Measurements from ENCODE around the gene GRM4. TPM values are rescaled to one million over a fixed set of nuclear protein-coding genes. Genes with fewer than 3 reads are reported as not detected.

Gene GRM4
- total RNA-seq, 4 donors from 2014 or later, result not detected

DNA sequence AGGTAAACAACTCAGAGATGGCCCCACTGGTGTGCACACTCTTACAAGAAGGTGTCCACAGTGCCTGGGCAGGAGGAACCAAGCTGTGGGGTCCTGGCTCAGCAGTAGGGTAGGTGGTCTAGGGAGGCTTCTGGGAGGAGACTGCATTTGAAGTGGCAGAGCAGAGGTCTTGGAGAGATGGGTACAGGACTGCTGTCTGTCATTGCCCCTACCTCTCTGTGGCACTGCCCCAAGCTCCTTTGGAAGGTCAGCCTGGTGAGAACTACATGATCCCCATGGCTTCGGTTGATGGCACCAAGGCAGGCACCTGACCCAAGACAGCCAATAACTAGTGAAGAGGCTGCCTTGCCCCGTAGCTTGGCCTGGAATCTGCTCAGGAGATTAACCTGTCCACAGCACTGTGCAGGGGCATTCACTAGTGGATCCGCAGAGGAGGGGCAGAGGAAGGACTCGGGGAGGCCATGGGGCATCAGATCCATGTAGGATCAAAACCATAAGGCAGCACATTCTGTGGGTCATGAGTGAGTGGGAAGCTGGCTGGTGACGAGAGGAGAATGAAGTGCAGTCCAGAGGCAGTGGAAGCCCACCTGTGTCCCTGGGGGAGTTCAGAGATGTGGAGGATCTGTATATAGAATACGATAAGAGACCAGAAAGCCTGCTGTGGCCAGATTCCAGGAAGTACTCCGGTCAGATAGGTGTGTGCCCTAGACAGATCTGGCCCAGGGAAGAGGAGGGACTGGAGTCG, 162.0 kb downstream of the GRM4 start:
- Histone ChIP-seq H3K27me3 (no peaks in the 10 kb centered on the region), H3K4me1 (no peaks in the 10 kb centered on the region), H3K36me3 (no peaks in the 10 kb centered on the region), H3K4me3 (no peak overlapping the region), H3K9me3 (no peaks in the 10 kb centered on the region), H3K27ac (no peak overlapping the region)
- DNase-seq, result peak in 1 of 3 donors; percentile 25
- TF ChIP-seq POLR2A (IDR thresholded peaks at IDR 0.05), result no peak
- TF ChIP-seq, protein P1, sequence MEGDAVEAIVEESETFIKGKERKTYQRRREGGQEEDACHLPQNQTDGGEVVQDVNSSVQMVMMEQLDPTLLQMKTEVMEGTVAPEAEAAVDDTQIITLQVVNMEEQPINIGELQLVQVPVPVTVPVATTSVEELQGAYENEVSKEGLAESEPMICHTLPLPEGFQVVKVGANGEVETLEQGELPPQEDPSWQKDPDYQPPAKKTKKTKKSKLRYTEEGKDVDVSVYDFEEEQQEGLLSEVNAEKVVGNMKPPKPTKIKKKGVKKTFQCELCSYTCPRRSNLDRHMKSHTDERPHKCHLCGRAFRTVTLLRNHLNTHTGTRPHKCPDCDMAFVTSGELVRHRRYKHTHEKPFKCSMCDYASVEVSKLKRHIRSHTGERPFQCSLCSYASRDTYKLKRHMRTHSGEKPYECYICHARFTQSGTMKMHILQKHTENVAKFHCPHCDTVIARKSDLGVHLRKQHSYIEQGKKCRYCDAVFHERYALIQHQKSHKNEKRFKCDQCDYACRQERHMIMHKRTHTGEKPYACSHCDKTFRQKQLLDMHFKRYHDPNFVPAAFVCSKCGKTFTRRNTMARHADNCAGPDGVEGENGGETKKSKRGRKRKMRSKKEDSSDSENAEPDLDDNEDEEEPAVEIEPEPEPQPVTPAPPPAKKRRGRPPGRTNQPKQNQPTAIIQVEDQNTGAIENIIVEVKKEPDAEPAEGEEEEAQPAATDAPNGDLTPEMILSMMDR (IDR thresholded peaks at IDR 0.05), result no peak

DNA sequence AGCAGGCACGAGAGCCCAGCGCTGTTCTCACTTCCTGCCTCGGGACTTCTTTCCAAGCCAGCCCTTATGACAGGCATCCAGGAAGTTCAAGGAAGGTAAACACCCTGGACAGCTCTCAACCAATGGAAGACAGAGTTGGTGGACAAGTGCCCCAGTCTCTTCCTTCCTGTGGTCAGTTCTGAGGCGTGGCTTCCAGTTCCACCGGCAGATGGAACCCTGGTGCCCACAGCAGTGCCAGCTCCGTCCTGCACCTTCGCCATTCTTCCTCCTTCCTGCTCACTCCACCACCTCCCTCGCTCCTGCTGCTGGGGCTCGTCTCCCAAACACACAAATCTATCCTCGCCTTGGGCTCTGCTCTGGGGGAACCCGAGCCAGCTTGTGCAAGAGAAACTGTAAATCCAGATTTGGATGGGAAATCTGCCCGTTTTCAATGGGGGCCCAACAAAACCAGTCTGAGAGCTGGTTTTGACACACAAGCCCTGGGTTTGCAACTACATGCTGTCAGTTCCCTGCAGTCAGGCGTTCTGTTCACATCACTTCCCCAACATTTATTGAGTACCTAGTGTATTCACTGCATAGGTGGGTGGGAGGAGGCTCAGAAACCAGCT, 162.7 kb downstream of the GRM4 start:
- Histone ChIP-seq H3K36me3 (no peaks in the 10 kb centered on the region), H3K9me3 (no peaks in the 10 kb centered on the region), H3K4me3 (no peak overlapping the region), H3K27ac (no peak overlapping the region), H3K4me1 (no peaks in the 10 kb centered on the region), H3K27me3 (no peaks in the 10 kb centered on the region)
- TF ChIP-seq POLR2A (IDR thresholded peaks at IDR 0.05), result no peak
- TF ChIP-seq, protein P1 (IDR thresholded peaks at IDR 0.05), result peak in 1 of 6 experiments; percentile 9
- DNase-seq, result peak in 1 of 3 donors; percentile 48

DNA sequence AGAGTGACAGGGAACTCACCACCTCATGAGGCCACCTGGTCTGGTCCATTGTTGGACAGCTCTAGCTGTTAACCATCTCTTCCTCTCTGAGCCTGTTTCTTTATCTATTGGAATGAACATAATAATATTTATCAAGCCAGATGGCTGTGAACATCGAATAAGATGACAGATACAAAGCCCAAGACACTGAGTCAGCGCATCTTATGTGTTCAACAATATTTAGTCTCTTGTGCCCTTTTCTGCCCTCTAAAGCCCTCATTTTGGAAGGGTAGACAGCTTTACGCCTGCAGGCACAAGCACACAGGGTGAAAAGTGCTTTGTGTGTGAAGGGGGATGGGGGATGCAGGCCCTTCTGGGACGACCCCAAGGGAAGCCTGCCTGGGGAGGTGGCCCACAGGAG, 164.0 kb downstream of the GRM4 start:
- no peaks in the 10 kb centered on the region for H3K27me3 ChIP-seq
- no peak overlapping the region for H3K27ac ChIP-seq
- no peaks in the 10 kb centered on the region for H3K4me1 ChIP-seq
- H3K9me3 ChIP-seq, result no peaks in the 10 kb centered on the region
- TF ChIP-seq POLR2A (IDR thresholded peaks at IDR 0.05), result no peak
- TF ChIP-seq, protein P1 (IDR thresholded peaks at IDR 0.05), result no peak
- no peak overlapping the region for H3K4me3 ChIP-seq
- DNase-seq, result no peak
- no peaks in the 10 kb centered on the region for H3K36me3 ChIP-seq

DNA sequence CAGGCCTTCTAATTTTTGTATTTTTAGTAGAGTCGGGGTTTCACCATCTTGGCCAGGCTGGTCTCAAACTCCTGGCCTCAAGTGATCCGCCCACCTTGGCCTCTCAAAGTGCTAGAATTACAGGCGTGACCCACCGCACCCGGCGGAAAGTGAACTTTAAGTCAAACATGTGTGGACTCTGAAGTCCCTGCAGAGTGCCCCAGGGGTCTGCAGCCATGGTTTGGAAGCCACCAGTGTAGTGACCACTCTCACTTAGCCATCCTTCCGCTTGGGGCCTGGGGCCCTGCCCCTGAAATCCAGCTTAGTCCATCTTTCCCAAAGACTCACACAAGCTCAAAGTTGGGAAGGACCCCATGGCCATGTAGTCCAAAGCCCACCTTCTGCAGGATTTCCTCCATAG, 164.5 kb downstream of the GRM4 start:
- no peaks in the 10 kb centered on the region for H3K4me1 ChIP-seq
- no peak for TF ChIP-seq POLR2A (IDR thresholded peaks at IDR 0.05)
- TF ChIP-seq, protein P1 (IDR thresholded peaks at IDR 0.05), result no peak
- no peaks in the 10 kb centered on the region for H3K36me3 ChIP-seq
- peak in 1 of 3 donors; percentile 11 for DNase-seq
- no peak overlapping the region for H3K27ac ChIP-seq
- H3K4me3 ChIP-seq, result no peak overlapping the region
- no peaks in the 10 kb centered on the region for H3K9me3 ChIP-seq
- H3K27me3 ChIP-seq, result no peaks in the 10 kb centered on the region

DNA sequence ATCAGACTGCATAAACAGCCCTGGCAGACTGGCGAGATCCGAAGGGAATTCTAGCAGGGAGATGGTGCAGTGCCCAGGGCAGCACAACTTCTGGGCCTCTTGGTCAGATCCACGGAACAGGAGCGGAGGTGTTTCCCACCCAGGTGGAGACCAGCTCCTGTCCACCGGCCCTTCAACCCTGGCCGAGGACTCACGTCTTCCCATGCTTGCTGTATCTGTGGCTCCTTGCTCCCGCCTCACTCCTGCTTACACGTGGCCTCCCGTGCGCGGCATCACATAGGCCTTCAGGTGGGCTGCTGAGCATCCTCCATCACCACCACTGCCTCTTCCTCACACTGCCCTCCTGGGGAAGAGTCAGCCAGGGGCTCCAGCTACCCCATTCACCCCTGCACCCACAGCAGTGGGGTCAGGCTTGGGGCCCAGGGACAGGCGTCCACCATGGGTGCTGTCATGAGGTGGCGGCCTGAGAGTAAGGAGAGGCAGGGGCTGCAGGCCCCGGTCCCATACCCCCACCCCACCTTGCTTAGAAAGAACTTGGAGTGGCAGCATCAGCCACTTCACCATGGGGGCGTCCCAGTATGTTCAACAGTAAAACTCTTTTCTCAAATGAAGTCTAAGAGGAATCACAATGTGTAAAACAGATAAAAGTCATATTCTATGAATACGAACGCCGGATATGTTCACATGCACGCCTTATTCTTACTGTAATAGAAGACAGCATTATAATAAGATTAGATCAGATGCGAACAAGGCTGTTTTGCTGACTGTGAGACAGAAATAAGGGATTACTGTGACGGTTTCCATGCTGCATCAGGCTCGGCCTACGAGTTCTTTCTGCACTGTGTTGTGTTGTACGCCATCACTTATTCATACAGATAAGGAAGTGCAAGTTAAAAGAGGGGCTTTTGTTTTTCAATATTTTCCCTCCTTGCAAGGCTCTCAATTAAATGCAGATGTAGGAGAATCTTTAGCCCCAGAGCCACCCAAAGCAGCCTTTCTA, 165.4 kb downstream of the GRM4 start:
- H3K4me3 ChIP-seq, result no peak overlapping the region
- no peaks in the 10 kb centered on the region for H3K9me3 ChIP-seq
- no peaks in the 10 kb centered on the region for H3K36me3 ChIP-seq
- no peaks in the 10 kb centered on the region for H3K4me1 ChIP-seq
- DNase-seq, result peak in 1 of 3 donors; percentile 36
- TF ChIP-seq, protein P1 (IDR thresholded peaks at IDR 0.05), result no peak
- TF ChIP-seq POLR2A (IDR thresholded peaks at IDR 0.05), result no peak
- no peaks in the 10 kb centered on the region for H3K27me3 ChIP-seq
- H3K27ac ChIP-seq, result no peak overlapping the region

All from Peyer's patch (tissue), 4 donors.